H1 (cell line): ENCODE results near the gene CTSW. TPM values are rescaled to one million over a fixed set of nuclear protein-coding genes. Genes with fewer than 3 reads are reported as not detected.

Source experiments
- CHD7 ChIP-seq: fragments of 300-600 bp; sonication (generic); IDR thresholded peaks from 2 replicates; pipeline ENCODE4 v1.7.1; 2012; ENCODE audit warnings: low read length, moderate library complexity, mild to moderate bottlenecking, inconsistent platforms; ENCODE audit not compliant: insufficient replicate concordance
- JUN ChIP-seq: IDR thresholded peaks from 2 replicates; pipeline ENCODE4 v1.6.1; 2011; ENCODE audit warnings: low read depth, mild to moderate bottlenecking, improper control_type of control experiment, low read length
- KDM5A ChIP-seq: fragments of 200-600 bp; IDR thresholded peaks from 2 replicates; pipeline ENCODE4 v1.7.1; 2012; ENCODE audit warnings: mild to moderate bottlenecking, low read length, inconsistent platforms, mixed read lengths
- NANOG ChIP-seq: IDR thresholded peaks from 2 replicates; pipeline ENCODE4 v1.6.1; 2011; ENCODE audit warnings: low read length, low read depth, mild to moderate bottlenecking, inconsistent platforms; ENCODE audit not compliant: insufficient read depth, poor library complexity, severe bottlenecking
- PHF8 ChIP-seq: fragments of 200-600 bp; sonication (generic); conservative IDR thresholded peaks from 2 replicates; pipeline ENCODE4 v1.7.1; 2012; ENCODE audit warnings: low read depth, mild to moderate bottlenecking, inconsistent platforms, low read length, moderate library complexity
- SAP30 ChIP-seq: fragments of 300-600 bp; sonication (generic); IDR thresholded peaks from 2 replicates; pipeline ENCODE4 v1.7.1; 2012; ENCODE audit warnings: low read length, moderate library complexity, mild to moderate bottlenecking, inconsistent platforms; ENCODE audit not compliant: insufficient read depth, insufficient replicate concordance
- SP1 ChIP-seq: IDR thresholded peaks from 2 replicates; pipeline ENCODE4 v1.6.1; 2011; ENCODE audit warnings: low read depth, low read length
- ZNF274 ChIP-seq: IDR thresholded peaks from 2 replicates; pipeline ENCODE4 v1.7.0; 2012; ENCODE audit warnings: low read length, borderline replicate concordance; ENCODE audit errors: extremely low read depth
- polyA plus RNA-seq, 7 experiments: library from polyadenylated mRNA; depleted of rRNA in 3 of 7; stranded (reverse) in 5 of 7; unstranded in 2 of 7; fragments of >200 nt in 5 of 7; fragments of 200-250 nt in 2 of 7; gene quantifications; 1 replicate in 5 of 7; 2 replicates in 1 of 7; 4 replicates in 1 of 7; pipeline versions ENCODE4 v1.2.1 to v1.2.3, GENCODE V29; 2011 to 2013; ENCODE audit warnings: missing spikeins in 2 of 7, mixed read lengths in 2 of 7
- total RNA-seq: library from RNA; stranded (reverse); fragmentation: NEBNext Ultra II Directional; extraction: Animal tissue kit (Norgen Biotek cat#: 25700); gene quantifications from 2 replicates; pipeline ENCODE4 v1.2.1, GENCODE V29; 2021

CTSW gene
- total and polyA plus RNA-seq, 2 of the 8 experiments (the other 6 are each of a cell fraction or from before 2014, with no cell fraction given) = not detected

GRCh38 chr11:65906602-65907001, 27.0 kb downstream of the CTSW start (continued):
- TF ChIP-seq CHD7 (no peak), NANOG (no peak), SAP30 (no peak), PHF8 (no peak), ZNF274 (no peak), KDM5A (no peak), JUN (no peak), SP1 (no peak)
